Gastrocnemius medialis (tissue), 4 donors: ENCODE data around the gene SERF1B.
"Not testable (repeated sequence)": the region's sequence is repeated elsewhere in the genome, so short reads cannot be mapped to it uniquely, and the experiment has no call there.

Experiments
- CTCF ChIP-seq, 5 experiments: fragments of 450-650 bp in 3 of 5; fragments of 200-600 bp in 2 of 5; sonication (generic) in 2 of 5; IDR thresholded peaks in 4 of 5; conservative IDR thresholded peaks in 1 of 5; 1 replicate in 4 of 5; 2 replicates in 1 of 5; pipeline ENCODE4 v1.5.1; 2016 to 2019; ENCODE audit warnings: antibody characterized with exemption in 5 of 5, mild to moderate bottlenecking in 3 of 5, moderate library complexity in 3 of 5
- POLR2A ChIP-seq, 2 donors: fragments of 450-650 bp; IDR thresholded peaks; one replicate each; pipeline ENCODE4 v1.6.1; 2017; ENCODE audit warnings: antibody characterized with exemption in 2 of 2, mild to moderate bottlenecking in 2 of 2, moderate library complexity in 2 of 2

GRCh38 chr5:70056289-70056942, 31.4 kb downstream of the SERF1B start:
- not testable (repeated sequence) for TF ChIP-seq CTCF (IDR thresholded peaks at IDR 0.05 in 4 of 5, conservative IDR thresholded peaks at IDR 0.05 in 1 of 5); POLR2A (IDR thresholded peaks at IDR 0.05)
